ENCODE results near the gene NTM. TPM values are rescaled to one million over a fixed set of nuclear protein-coding genes. Genes with fewer than 3 reads are reported as not detected.

The NTM gene
- total and polyA plus RNA-seq, 2 of the 8 experiments (the other 6 are each of a cell fraction or from before 2014, with no cell fraction given), result 13.4 to 20.0 TPM

DNA sequence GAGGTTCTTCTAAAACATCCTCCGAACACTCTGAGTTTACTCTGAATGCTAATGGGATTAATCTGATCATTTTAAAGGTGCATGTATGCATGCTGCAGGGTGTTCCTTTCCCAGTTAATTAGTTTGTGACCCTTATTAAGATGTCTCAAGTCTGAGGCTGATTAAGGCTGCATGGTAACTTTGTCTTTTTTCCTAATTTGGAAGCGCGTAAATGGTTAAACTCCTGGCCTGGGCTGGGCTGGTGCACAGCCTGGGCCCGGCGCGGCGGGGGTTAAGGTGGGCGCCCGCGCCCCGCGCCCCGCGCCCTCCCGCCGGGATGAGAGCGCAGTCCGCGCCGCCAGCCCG lies 539.7 kb downstream of the NTM start:
- no peak overlapping the region for H3K14ac ChIP-seq (ENCODE audit: insufficient read length)
- H3K4ac ChIP-seq (replicated peaks; ENCODE audit: insufficient read length, low read depth, low read length), result no peak overlapping the region
- H2BK120ac ChIP-seq (replicated peaks; ENCODE audit: low read depth, low read length), result no peak overlapping the region
- H3K4me3 ChIP-seq (ENCODE audit: extremely low read depth in 1 of 4, insufficient read depth in 2 of 4, low read depth in 3 of 4, low read length in 4 of 4), result peak overlapping the region; percentile 33 to 85 (median 55); a peak in 7 of 8 replicates
- H2BK20ac ChIP-seq (ENCODE audit: low read length), result no peak overlapping the region
- H3K18ac ChIP-seq (ENCODE audit: extremely low read depth, low read length), result no peak overlapping the region
- 27% methylated on average over 4 of the region's 21 CpGs; no CpG with 5 or more reads in 1 of the 2 experiments for WGBS, 2 experiments (ENCODE audit: extremely low coverage in 1 of 2, insufficient coverage in 1 of 2, insufficient read length in 1 of 2, insufficient replicate concordance in 2 of 2, low coverage in 1 of 2, low lambda C conversion rate in 2 of 2, missing lambda C conversion rate in 1 of 2)
- H2BK5ac ChIP-seq (ENCODE audit: low read depth, low read length), result no peak overlapping the region
- H4K8ac ChIP-seq (ENCODE audit: extremely low read depth, insufficient read depth, low read length), result no peak overlapping the region
- no peaks in the 10 kb centered on the region; a peak in 1 of 8 replicates for H3K36me3 ChIP-seq (ENCODE audit: control insufficient read depth in 2 of 4, insufficient read depth in 4 of 4, low read length in 3 of 4)
- H3K23me2 ChIP-seq (ENCODE audit: low read depth, low read length), result peaks cover 7% of the 10 kb centered on the region; the same call in 1 of the 2 replicates
- no peaks in the 10 kb centered on the region; the same call in 1 of the 2 replicates for H3K79me1 ChIP-seq (ENCODE audit: low read depth, low read length)
- H4K91ac ChIP-seq (replicated peaks; ENCODE audit: insufficient read length, low read length), result no peak overlapping the region
- no peak overlapping the region for H3K27ac ChIP-seq (ENCODE audit: low read depth, low read length)
- H3K79me2 ChIP-seq (ENCODE audit: control insufficient read depth in 1 of 2, insufficient read depth in 2 of 2, low read length in 2 of 2), result no peaks in the 10 kb centered on the region
- FAIRE-seq (no peak), DNase-seq (ENCODE audit: low read depth in 1 of 2, low spot score in 2 of 2) (no peak)
- H3K9ac ChIP-seq (replicated peaks in 1 of 4; ENCODE audit: extremely low read depth in 1 of 4, low read depth in 3 of 4, low read length in 3 of 4), result no peak overlapping the region
- peaks cover 4 to 17% (median 7%) of the 10 kb centered on the region in 4 experiments; a peak in 6 of 7 replicates for H3K4me1 ChIP-seq (replicated peaks in 1 of 4; ENCODE audit: control insufficient read depth in 3 of 4, insufficient read depth in 4 of 4, low read length in 3 of 4)
- no peak overlapping the region for H2BK12ac ChIP-seq (ENCODE audit: low read depth, low read length)
- H3K4me2 ChIP-seq (ENCODE audit: insufficient read depth in 1 of 2, low read depth in 2 of 2, low read length in 2 of 2), result peak overlapping the region; percentile 79 to 81
- CTCF ChIA-PET (ENCODE audit: partially characterized antibody), result interaction anchor here (0.7 to 9.4 kb wide), 24 partner anchors 9 to 222 kb away, joined by 3 to 137 read pairs (median 6); no protein-coding TSS in a partner anchor
- H3K9me3 ChIP-seq (ENCODE audit: insufficient read depth in 2 of 2, low read depth in 1 of 2, low read length in 1 of 2), result no peaks in the 10 kb centered on the region
- no peak overlapping the region for H3K56ac ChIP-seq (replicated peaks; ENCODE audit: insufficient read length, low read depth, low read length)
- H3K27me3 ChIP-seq (replicated peaks in 1 of 4; ENCODE audit: control insufficient read depth in 3 of 4, extremely low read depth in 1 of 4, insufficient read depth in 3 of 4, low read length in 3 of 4), result no peaks in the 10 kb centered on the region; a peak in 1 of 7 replicates
- H2AFZ ChIP-seq (ENCODE audit: low read length), result no peak overlapping the region
- no peak overlapping the region for H2AK5ac ChIP-seq (ENCODE audit: low read depth, low read length)
- no peak overlapping the region for H2BK15ac ChIP-seq (ENCODE audit: low read length)
- H4K20me1 ChIP-seq (replicated peaks in 1 of 2; ENCODE audit: control insufficient read depth in 1 of 2, insufficient read depth in 2 of 2, low read length in 2 of 2), result no peaks in the 10 kb centered on the region
- H3K23ac ChIP-seq (ENCODE audit: insufficient read length), result no peak overlapping the region
- H4K5ac ChIP-seq (ENCODE audit: insufficient read length, low read depth, low read length), result no peak overlapping the region
- POLR2A ChIA-PET (ENCODE audit: partially characterized antibody), result interaction anchor here (1.5 kb wide), 1 partner anchor 42 kb away, joined by 4 read pairs; no protein-coding TSS in a partner anchor
- no peak for TF ChIP-seq TEAD4 (IDR thresholded peaks at IDR 0.05; ENCODE audit: low read depth, low read length)
- no peak for TF ChIP-seq KDM5A (IDR thresholded peaks at IDR 0.05; ENCODE audit: low read length)
- TF ChIP-seq TAF7 (optimal IDR thresholded peaks at IDR 0.05; ENCODE audit: borderline replicate concordance, low read depth, low read length), result no peak
- no peak for TF ChIP-seq SP1 (IDR thresholded peaks at IDR 0.05; ENCODE audit: low read depth, low read length)
- TF ChIP-seq JUND (IDR thresholded peaks at IDR 0.05; ENCODE audit: low read length), result no peak
- TF ChIP-seq BCL11A (IDR thresholded peaks at IDR 0.05; ENCODE audit: low read depth in 2 of 2, low read length in 2 of 2), result no peak
- no peak for TF ChIP-seq ASH2L (IDR thresholded peaks at IDR 0.05; ENCODE audit: low read length)
- TF ChIP-seq, protein P1, sequence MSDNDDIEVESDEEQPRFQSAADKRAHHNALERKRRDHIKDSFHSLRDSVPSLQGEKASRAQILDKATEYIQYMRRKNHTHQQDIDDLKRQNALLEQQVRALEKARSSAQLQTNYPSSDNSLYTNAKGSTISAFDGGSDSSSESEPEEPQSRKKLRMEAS (IDR thresholded peaks at IDR 0.05), result no peak
- TF ChIP-seq RAD21 (IDR thresholded peaks at IDR 0.05 in 1 of 2, conservative IDR thresholded peaks at IDR 0.05 in 1 of 2; ENCODE audit: low read depth in 2 of 2, low read length in 2 of 2), result no peak
- TF ChIP-seq NANOG (IDR thresholded peaks at IDR 0.05; ENCODE audit: insufficient read depth, low read depth, low read length, poor library complexity, severe bottlenecking), result no peak
- no peak for TF ChIP-seq RNF2 (IDR thresholded peaks at IDR 0.05; ENCODE audit: borderline replicate concordance, low read depth, low read length, missing control alignments, poor library complexity, severe bottlenecking)
- TF ChIP-seq NRF1 (IDR thresholded peaks at IDR 0.05; ENCODE audit: low read depth, low read length), result no peak
- TF ChIP-seq TBP (IDR thresholded peaks at IDR 0.05; ENCODE audit: low read depth, low read length), result no peak
- no peak for TF ChIP-seq FOSL1 (IDR thresholded peaks at IDR 0.05; ENCODE audit: insufficient read depth, low read depth, low read length)
